Measurements from ENCODE around the gene VPS26C. TPM values are rescaled to one million over a fixed set of nuclear protein-coding genes. Genes with fewer than 3 reads are reported as not detected.

The VPS26C gene
- total and polyA plus RNA-seq, 9 of the 15 experiments (the other 6 are each of a cell fraction or from before 2014, with no cell fraction given): 32.8 to 48.7 (median 42.1) TPM

DNA sequence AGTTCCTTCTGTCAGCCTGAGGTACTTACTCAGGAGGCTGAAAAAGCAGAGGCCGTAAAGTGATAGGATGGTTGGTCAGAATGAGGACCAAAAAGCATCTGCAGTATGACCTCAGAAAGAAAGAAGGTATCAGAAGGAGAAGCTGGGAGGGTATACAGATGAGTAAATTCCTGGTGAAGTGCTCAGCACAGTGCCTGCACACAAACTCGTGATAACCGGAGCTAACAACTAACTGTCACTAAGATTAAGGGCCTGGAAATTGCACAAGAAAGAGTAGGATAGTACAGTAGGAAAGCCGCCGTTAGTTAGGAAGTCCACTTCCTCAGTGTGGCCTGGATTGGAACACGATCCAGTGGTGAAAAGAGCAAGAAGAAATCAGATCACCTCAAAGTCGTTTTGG lies 62.6 kb downstream of the VPS26C start (continued):
- TF ChIP-seq, protein P1, sequence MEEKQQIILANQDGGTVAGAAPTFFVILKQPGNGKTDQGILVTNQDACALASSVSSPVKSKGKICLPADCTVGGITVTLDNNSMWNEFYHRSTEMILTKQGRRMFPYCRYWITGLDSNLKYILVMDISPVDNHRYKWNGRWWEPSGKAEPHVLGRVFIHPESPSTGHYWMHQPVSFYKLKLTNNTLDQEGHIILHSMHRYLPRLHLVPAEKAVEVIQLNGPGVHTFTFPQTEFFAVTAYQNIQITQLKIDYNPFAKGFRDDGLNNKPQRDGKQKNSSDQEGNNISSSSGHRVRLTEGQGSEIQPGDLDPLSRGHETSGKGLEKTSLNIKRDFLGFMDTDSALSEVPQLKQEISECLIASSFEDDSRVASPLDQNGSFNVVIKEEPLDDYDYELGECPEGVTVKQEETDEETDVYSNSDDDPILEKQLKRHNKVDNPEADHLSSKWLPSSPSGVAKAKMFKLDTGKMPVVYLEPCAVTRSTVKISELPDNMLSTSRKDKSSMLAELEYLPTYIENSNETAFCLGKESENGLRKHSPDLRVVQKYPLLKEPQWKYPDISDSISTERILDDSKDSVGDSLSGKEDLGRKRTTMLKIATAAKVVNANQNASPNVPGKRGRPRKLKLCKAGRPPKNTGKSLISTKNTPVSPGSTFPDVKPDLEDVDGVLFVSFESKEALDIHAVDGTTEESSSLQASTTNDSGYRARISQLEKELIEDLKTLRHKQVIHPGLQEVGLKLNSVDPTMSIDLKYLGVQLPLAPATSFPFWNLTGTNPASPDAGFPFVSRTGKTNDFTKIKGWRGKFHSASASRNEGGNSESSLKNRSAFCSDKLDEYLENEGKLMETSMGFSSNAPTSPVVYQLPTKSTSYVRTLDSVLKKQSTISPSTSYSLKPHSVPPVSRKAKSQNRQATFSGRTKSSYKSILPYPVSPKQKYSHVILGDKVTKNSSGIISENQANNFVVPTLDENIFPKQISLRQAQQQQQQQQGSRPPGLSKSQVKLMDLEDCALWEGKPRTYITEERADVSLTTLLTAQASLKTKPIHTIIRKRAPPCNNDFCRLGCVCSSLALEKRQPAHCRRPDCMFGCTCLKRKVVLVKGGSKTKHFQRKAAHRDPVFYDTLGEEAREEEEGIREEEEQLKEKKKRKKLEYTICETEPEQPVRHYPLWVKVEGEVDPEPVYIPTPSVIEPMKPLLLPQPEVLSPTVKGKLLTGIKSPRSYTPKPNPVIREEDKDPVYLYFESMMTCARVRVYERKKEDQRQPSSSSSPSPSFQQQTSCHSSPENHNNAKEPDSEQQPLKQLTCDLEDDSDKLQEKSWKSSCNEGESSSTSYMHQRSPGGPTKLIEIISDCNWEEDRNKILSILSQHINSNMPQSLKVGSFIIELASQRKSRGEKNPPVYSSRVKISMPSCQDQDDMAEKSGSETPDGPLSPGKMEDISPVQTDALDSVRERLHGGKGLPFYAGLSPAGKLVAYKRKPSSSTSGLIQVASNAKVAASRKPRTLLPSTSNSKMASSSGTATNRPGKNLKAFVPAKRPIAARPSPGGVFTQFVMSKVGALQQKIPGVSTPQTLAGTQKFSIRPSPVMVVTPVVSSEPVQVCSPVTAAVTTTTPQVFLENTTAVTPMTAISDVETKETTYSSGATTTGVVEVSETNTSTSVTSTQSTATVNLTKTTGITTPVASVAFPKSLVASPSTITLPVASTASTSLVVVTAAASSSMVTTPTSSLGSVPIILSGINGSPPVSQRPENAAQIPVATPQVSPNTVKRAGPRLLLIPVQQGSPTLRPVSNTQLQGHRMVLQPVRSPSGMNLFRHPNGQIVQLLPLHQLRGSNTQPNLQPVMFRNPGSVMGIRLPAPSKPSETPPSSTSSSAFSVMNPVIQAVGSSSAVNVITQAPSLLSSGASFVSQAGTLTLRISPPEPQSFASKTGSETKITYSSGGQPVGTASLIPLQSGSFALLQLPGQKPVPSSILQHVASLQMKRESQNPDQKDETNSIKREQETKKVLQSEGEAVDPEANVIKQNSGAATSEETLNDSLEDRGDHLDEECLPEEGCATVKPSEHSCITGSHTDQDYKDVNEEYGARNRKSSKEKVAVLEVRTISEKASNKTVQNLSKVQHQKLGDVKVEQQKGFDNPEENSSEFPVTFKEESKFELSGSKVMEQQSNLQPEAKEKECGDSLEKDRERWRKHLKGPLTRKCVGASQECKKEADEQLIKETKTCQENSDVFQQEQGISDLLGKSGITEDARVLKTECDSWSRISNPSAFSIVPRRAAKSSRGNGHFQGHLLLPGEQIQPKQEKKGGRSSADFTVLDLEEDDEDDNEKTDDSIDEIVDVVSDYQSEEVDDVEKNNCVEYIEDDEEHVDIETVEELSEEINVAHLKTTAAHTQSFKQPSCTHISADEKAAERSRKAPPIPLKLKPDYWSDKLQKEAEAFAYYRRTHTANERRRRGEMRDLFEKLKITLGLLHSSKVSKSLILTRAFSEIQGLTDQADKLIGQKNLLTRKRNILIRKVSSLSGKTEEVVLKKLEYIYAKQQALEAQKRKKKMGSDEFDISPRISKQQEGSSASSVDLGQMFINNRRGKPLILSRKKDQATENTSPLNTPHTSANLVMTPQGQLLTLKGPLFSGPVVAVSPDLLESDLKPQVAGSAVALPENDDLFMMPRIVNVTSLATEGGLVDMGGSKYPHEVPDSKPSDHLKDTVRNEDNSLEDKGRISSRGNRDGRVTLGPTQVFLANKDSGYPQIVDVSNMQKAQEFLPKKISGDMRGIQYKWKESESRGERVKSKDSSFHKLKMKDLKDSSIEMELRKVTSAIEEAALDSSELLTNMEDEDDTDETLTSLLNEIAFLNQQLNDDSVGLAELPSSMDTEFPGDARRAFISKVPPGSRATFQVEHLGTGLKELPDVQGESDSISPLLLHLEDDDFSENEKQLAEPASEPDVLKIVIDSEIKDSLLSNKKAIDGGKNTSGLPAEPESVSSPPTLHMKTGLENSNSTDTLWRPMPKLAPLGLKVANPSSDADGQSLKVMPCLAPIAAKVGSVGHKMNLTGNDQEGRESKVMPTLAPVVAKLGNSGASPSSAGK (IDR thresholded peaks at IDR 0.05): no peak
- no peak for TF ChIP-seq CBFA2T3 (IDR thresholded peaks at IDR 0.05)
- TF ChIP-seq PBX2 (CRISPR knock-in tag; IDR thresholded peaks at IDR 0.05; ENCODE audit: low read depth): no peak
- TF ChIP-seq PBX2 (tag; conservative IDR thresholded peaks at IDR 0.05; ENCODE audit: low read depth): 0 out of 2 replicates have a peak, but pooled peaks have one; percentile 40
- no peak for TF ChIP-seq TRIM25 (IDR thresholded peaks at IDR 0.05; ENCODE audit: borderline replicate concordance)
- peak; percentile 43 for TF ChIP-seq MEIS2 (IDR thresholded peaks at IDR 0.05; ENCODE audit: partially characterized antibody)
- no peak for TF ChIP-seq E2F4 (CRISPR knock-in tag; IDR thresholded peaks at IDR 0.05; ENCODE audit: low read depth)
- no peak for TF ChIP-seq MTF1 (CRISPR knock-in tag; IDR thresholded peaks at IDR 0.05; ENCODE audit: borderline replicate concordance)
- no peak for TF ChIP-seq ZNF764 (CRISPR knock-in tag; IDR thresholded peaks at IDR 0.05; ENCODE audit: low read depth)
- no peak for TF ChIP-seq FOXA1 (IDR thresholded peaks at IDR 0.05; ENCODE audit: borderline replicate concordance)
- TF ChIP-seq MCM2 (IDR thresholded peaks at IDR 0.05; ENCODE audit: low read depth): no peak
- peak; percentile 58 for TF ChIP-seq CEBPB (tag; IDR thresholded peaks at IDR 0.05)

Measured in K562 (cell line).